ENCODE data around the gene RENBP. TPM values are rescaled to one million over a fixed set of nuclear protein-coding genes. Genes with fewer than 3 reads are reported as not detected.

The RENBP gene
- total RNA-seq, 1 donor from 2014 or later: 38.7 TPM

DNA sequence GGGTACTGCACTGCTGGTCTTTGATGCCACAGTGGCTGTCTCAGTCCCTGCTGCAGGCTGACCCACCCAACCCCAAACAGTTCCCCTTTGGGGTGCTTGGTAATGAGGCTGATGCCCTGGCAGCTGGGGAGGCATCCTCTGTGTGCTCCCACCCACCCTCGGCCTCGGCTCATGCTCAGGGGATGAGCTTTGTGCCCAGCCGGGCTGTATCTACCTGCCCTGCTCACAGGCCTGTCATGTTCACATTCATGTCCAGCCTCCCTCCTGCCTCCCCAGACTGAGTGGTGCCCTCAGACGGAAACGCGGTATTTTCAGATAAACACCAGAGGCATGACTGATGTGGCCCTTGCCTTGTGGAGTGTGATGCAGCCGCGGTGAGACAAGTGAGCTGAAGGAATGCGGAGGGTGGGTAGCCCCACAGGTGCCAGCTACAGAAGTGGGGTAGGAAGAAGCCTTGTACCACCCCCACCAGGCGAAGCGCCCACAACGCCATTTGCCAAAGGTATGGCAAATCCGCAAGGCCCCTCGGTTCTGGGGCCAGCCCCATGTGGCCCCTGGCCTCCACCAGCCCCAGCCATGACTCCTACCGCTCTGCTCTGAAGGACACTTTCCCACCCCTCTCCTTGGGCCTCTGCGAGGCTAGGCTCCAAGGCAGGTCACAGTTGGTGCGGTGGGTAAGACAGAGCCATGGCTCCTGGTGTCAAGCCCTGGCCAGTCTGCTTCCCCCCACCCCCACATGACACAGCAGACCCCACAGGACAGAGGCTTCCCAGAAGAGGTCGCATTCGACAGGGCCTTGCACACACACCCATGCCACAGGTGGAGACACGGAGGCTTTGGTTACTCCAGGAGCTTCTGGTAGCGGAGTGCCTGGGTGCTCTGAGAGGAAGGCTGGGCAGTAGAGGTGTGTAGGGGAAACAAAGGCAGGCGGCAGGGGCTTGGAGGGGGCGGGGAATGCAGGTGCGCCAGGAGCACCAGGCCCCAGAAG lies 1.8 kb upstream of the RENBP start:
- TF ChIP-seq, protein P1, sequence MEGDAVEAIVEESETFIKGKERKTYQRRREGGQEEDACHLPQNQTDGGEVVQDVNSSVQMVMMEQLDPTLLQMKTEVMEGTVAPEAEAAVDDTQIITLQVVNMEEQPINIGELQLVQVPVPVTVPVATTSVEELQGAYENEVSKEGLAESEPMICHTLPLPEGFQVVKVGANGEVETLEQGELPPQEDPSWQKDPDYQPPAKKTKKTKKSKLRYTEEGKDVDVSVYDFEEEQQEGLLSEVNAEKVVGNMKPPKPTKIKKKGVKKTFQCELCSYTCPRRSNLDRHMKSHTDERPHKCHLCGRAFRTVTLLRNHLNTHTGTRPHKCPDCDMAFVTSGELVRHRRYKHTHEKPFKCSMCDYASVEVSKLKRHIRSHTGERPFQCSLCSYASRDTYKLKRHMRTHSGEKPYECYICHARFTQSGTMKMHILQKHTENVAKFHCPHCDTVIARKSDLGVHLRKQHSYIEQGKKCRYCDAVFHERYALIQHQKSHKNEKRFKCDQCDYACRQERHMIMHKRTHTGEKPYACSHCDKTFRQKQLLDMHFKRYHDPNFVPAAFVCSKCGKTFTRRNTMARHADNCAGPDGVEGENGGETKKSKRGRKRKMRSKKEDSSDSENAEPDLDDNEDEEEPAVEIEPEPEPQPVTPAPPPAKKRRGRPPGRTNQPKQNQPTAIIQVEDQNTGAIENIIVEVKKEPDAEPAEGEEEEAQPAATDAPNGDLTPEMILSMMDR (IDR thresholded peaks at IDR 0.05; ENCODE audit: insufficient read depth, low read length, poor library complexity, severe bottlenecking): no peak
- H3K36me3 ChIP-seq (ENCODE audit: control insufficient read depth, insufficient read depth, low read length): peaks cover 3% of the 10 kb centered on the region
- no peaks in the 10 kb centered on the region for H3K27me3 ChIP-seq (ENCODE audit: control insufficient read depth, insufficient read depth, low read length)
- no peak for DNase-seq (ENCODE audit: low read depth)
- H3K4me3 ChIP-seq (ENCODE audit: low read depth, low read length): no peak overlapping the region

GRCh38 chrX:153944800-153945150 lies 332 bp upstream of the RENBP start:
- Histone ChIP-seq H3K27me3 (ENCODE audit: control insufficient read depth, insufficient read depth, low read length) (no peaks in the 10 kb centered on the region), H3K4me3 (ENCODE audit: low read depth, low read length) (no peak overlapping the region)
- TF ChIP-seq, protein P1 (IDR thresholded peaks at IDR 0.05; ENCODE audit: insufficient read depth, low read length, poor library complexity, severe bottlenecking): no peak

GRCh38 chrX:153941336-153942252 lies 2.8 kb downstream of the RENBP start:
- H3K4me3 ChIP-seq (ENCODE audit: low read depth, low read length): no peak overlapping the region
- no peaks in the 10 kb centered on the region for H3K36me3 ChIP-seq (ENCODE audit: control insufficient read depth, insufficient read depth, low read length)
- no peaks in the 10 kb centered on the region for H3K27me3 ChIP-seq (ENCODE audit: control insufficient read depth, insufficient read depth, low read length)
- TF ChIP-seq, protein P1 (IDR thresholded peaks at IDR 0.05; ENCODE audit: insufficient read depth, low read length, poor library complexity, severe bottlenecking): no peak
- DNase-seq (ENCODE audit: low read depth): no peak

More at GRCh38 chrX:153944800-153945150, 332 bp upstream of the RENBP start:
- H3K36me3 ChIP-seq (ENCODE audit: control insufficient read depth, insufficient read depth, low read length): no peaks in the 10 kb centered on the region
- no peak for DNase-seq (ENCODE audit: low read depth)

DNA sequence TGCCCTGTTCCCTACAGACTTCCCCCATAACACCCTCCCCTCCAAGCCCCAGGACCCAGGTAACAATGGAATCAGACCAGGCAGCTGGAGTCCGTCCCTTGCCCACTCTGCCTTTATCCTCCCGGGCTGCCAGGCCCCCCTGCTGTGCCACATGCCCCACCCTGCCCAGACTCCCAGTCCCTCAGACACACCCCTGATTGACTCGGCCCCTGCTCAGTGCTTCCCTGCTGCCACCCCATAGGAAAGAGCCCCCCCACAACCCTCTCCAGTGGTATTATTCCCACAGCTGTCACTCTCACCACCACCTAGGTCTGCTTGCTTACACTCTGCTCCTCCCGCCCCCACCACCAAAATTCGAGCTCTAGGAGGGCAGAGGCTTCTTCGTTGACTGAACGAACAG lies 4.9 kb downstream of the RENBP start:
- Histone ChIP-seq H3K4me3 (ENCODE audit: low read depth, low read length) (no peak overlapping the region), H3K27me3 (ENCODE audit: control insufficient read depth, insufficient read depth, low read length) (no peaks in the 10 kb centered on the region), H3K36me3 (ENCODE audit: control insufficient read depth, insufficient read depth, low read length) (no peaks in the 10 kb centered on the region)
- no peak for DNase-seq (ENCODE audit: low read depth)
- TF ChIP-seq, protein P1 (IDR thresholded peaks at IDR 0.05; ENCODE audit: insufficient read depth, low read length, poor library complexity, severe bottlenecking): no peak

DNA sequence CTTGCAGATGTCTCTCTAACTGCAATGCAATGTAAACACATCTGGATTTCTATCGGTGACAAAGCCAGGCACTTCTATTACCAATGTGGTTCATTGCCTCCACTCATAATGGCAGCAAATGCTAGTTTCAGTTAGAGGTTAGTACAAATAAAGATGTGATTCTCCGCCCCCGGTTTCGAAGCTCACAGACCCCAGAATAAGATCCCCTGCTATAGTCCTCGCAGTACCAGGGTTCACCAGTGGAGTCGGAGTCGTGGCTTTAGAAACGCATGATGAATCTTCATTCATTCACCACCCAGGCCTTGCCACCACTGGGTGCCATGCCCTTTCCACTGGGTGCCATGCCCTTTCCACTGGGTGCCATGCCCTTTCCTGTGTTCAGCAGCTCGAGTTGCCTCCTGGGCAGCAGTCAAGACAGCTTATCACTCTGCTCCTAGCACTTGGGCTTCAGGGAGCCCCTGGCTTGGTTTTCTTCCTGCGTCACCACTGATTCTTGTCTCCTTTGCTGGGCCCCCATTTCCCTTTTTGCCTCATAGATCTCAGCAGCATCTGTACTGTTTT lies 6.1 kb downstream of the RENBP start:
- no peaks in the 10 kb centered on the region for H3K27me3 ChIP-seq (ENCODE audit: control insufficient read depth, insufficient read depth, low read length)
- DNase-seq (ENCODE audit: low read depth): no peak
- no peak overlapping the region for H3K4me3 ChIP-seq (ENCODE audit: low read depth, low read length)
- H3K36me3 ChIP-seq (ENCODE audit: control insufficient read depth, insufficient read depth, low read length): no peaks in the 10 kb centered on the region
- TF ChIP-seq, protein P1 (IDR thresholded peaks at IDR 0.05; ENCODE audit: insufficient read depth, low read length, poor library complexity, severe bottlenecking): no peak
